NCI-H2227 (cell line): ENCODE measurements around the gene HEBP1.

Experiments used
- DNase-seq: peaks from one replicate; lab custom pipeline; 2025; ENCODE audit not compliant: unreplicated experiment; lab: John Stamatoyannopoulos, UW

HEBP1 gene

DNA sequence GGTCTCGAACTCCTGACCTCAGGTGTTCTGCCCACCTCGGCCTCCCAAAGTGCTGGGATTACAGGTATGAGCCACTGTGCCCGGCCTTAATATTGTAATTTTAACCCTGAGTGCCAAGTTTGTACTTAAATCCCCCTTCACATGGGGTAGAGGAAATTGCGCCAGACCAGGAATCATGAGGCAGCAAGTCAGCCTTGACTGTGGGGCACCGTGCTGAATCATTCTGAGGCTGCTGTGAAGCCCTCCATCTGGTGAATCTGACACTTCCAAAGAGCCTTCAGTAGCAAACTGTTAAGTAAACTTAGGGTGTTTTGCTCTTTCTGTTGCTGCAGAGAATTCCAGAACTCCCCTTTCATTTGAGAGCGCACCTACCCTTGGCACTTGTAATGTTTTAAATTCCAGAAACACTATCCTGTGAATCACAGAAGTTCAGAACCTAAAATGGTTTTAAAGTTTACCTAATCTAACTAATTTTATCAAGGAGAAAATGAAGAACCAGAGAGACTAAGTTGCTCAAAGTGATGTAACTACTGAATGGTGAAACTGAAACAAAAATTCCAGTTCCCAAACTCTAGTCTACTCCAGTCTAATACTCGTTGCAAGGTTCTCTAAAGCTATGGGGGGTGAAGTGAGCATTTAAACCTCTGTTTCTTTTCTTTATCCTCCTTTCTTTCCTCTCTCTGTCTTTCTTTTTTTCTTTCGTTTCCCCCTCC, 7.5 kb downstream of the HEBP1 start:
- no peak for DNase-seq

- DNase-seq = peak; percentile 15
Measured at GRCh38 chr12:12990700-12991468, 9.2 kb downstream of the HEBP1 start.

DNA sequence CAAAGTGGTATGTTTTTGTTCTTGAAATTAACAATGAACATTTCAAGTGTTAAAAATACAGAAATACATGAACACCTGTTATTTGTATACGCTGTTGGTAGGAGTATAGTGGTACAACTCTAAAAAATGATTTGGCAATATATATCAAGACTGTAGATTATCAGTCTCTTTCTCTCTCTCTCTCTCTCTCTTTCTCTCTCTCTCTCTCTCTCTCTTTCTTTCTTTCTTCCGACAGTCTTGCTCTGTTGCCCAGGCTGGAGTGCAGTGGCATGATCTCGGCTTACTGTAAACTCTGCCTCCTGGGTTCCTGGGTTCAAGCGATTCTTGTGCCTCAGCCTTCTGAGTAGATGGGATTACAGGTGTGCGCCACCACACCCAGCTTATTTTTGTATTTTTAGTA, 12.6 kb downstream of the HEBP1 start:
- DNase-seq = no peak

DNA sequence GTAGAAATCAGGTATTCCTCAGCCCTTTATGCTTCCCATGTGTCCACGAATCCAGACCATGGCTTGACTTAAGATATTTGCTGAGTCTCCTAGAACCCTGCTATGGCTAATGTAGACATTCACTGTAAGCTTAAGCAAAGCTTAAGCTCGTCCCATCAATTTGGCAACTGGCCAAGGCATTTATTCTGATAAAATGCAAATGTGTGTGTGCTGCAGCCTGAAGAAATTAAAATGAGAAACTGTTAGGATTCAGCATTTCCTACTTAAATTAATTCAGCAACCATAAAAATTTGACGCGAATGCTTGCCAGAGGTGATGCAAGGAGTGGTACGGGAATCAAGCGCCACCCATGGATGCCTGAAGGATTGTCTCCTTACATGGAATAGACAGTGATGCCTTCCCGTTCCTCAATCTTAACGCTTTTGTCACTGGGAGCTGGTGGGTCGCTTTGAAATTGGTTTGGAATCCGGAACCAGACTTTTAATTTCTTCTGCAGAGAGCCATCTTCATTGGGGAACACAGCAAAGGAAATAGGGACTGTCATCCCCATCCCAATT, 13.2 kb downstream of the HEBP1 start:
- DNase-seq = no peak

GRCh38 chr12:12985817-12986408, 14.2 kb downstream of the HEBP1 start:
- peak; percentile 7 for DNase-seq

DNA sequence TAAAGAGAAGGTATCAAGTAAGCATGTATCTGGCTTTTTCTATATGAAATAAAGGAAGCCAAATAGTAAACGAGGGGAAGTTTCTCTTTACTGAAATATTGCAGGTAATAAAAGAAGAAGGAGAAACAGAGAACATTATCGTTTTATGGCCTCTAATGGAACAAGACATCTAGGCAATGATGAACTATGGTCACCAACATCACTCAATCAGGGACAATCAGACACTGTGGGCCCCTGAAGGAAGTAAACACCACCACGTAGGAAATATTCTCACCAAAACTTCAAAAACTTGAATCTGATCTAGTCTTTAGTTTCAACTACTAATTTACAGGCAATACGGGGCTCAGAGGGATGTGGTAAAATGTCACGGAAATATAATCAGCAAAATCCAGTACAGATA, 15.9 kb downstream of the HEBP1 start:
- no peak for DNase-seq

DNA sequence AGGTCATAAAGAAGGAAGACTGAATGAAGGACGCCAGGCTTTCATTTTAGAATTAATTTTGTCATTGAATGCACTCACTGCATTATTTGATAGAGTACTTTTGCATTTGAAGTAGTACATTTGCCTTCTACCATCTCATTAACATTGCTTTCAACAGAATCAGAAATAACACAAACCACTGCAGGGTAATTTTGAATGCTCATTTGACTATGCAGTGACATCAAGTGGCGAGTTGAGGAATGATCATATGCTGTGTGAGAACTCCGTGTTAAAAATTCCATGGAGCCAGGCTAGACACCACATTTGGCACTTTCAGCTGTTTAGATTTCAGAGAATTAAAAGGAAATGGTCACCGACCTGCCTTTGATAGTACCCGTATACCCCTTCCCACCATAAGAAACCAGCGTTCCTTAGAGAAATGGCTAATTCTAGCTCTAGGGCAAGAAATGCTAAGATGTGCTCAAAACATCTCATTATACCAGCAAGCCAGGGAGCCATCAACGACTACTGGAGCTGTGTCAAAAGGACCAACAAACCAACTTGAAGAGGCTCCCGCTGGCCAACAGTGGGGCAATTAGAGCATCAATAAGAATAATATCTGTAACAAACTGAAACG, 16.5 kb downstream of the HEBP1 start:
- peak; percentile 12 for DNase-seq

GRCh38 chr12:12982331-12982730, 17.7 kb downstream of the HEBP1 start:
- no peak for DNase-seq

DNA sequence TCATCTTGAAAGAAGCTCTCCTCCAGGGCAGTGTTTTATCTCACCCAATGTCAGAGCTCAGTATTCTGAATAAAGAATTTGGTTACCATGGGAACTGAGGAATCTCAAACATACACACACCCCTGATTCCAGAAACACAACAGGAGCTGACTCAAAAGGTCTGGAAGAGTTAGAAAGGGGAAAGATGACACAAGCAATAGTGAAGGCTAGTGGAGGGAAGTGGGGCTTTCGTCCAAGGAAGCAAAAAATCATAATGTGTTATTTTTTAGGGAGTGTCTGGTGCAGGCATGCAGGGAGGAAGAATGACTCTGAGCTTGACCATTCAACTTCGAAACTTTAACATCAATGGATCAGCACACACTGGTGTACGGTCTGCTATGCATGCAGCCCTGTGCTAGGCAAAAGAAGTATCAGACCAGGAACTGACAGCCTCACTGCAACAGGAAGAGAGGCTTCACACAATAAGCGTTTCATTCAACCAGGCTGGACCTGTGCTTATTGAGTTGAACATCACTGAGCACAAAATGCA, 20.3 kb downstream of the HEBP1 start:
- no peak for DNase-seq

GRCh38 chr12:12979126-12979525, 20.9 kb downstream of the HEBP1 start:
- DNase-seq = no peak

- DNase-seq = no peak
Measured at GRCh38 chr12:12977231-12977630, 22.8 kb downstream of the HEBP1 start.

GRCh38 chr12:12976366-12976765, 23.7 kb downstream of the HEBP1 start:
- no peak for DNase-seq

GRCh38 chr12:12975322-12976077, 24.6 kb downstream of the HEBP1 start:
- no peak for DNase-seq

DNA sequence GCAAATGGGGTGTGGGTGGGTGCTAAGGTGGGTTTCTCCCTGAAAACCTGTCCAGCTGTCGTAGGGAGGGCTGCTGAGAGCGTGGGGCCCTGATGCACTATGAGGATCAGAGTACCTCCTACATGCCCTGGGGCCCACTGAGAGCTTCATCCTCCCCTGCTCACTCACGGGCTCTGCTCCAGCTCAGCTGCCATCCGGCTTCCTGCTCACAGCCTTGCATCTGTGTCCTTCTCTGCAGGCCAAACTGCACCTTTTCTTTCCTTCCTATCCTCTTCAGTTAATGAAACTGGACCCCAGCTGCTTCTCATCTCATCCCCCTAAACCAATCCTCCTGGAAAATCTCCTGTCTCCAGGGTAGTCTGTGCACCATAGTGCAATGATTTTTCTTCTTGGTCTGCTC, 25.9 kb downstream of the HEBP1 start:
- DNase-seq = no peak

DNA sequence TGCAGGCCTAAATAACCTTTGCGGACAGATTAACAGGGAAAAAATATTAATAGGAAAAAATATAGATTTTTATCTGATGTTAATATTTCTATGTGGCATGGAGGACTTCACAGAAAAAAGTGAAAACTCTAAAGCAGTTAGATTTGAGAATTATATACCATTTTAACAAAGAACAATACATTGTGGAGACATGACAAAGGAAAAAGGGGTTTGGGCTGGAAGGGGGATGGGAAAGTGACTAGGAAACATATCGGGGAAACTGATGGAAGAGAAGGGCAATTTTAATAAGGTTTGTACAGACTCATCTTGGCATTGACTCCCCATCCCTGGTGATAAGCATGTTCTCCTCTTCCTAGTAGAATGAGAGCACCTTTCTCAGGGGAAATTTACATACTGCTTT, 27.0 kb downstream of the HEBP1 start:
- no peak for DNase-seq

GRCh38 chr12:12965836-12966235, 34.2 kb downstream of the HEBP1 start:
- DNase-seq = no peak

DNA sequence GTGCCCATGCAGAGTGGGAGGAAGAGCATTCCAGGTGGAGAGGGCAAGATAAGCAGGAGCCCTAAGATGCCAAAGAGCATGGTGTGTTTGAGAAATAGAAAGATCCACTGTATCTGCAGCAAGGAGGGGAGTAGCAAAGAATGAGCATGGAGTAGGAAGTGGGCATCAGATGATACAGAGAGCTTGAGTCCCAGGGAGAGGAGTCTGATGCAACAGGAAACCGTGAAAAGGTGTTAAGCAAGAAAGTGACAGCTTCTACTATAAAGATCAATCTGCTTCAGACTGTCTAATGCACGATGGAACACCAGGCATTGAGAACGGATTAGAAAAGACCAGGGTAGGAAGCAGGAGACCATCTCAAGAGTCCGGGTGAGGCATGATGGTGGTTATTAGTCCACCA, 35.8 kb downstream of the HEBP1 start:
- DNase-seq = no peak

- DNase-seq = no peak
Measured at GRCh38 chr12:12960639-12961209, 39.3 kb downstream of the HEBP1 start.

GRCh38 chr12:12958886-12959285, 41.2 kb downstream of the HEBP1 start:
- no peak for DNase-seq
